HCEC 1CT (cell line): ENCODE data around the gene EFCAB6.

Source experiments
- DNase-seq: peaks from one replicate; pipeline ENCODE4 v3.0.0-alpha.2; 2017

EFCAB6 gene

DNA sequence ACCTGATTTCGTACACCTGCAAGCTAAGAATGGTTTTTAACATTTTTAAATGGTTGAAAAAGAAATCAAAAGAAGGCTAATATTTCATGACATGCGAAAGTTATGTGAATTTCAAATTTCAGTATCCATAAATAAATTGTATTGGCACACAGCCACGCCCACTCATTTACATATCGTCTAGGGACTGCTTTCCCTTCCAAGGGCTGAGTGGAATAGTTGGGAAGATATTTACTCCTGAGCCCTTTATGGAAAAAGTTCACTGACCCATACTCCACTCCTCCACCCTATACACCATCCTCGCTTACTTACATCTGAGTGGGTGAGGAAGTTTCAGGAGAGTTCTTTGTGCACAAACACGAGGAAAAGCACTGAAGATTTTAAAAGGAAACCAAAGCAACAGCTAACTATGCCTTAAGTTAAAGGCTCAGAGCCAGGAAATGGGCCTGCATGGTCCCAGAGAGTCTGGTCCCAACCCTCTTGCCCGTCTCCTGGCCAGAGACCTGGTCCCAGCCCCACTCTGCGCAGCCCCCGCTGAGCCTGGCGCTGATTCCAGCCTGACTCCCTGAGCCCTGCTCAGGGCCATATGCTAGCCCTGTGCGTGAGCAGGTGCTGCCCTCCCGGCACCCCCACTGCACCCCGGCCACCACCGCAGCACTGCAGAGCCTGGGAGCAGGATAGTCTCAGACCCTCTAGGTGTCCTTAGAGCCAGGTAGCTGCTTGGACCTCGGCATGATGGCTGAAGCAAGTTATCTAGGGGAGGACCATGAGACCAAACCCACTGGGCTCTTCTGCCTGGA, 69.8 kb downstream of the EFCAB6 start:
- no peak for DNase-seq

DNA sequence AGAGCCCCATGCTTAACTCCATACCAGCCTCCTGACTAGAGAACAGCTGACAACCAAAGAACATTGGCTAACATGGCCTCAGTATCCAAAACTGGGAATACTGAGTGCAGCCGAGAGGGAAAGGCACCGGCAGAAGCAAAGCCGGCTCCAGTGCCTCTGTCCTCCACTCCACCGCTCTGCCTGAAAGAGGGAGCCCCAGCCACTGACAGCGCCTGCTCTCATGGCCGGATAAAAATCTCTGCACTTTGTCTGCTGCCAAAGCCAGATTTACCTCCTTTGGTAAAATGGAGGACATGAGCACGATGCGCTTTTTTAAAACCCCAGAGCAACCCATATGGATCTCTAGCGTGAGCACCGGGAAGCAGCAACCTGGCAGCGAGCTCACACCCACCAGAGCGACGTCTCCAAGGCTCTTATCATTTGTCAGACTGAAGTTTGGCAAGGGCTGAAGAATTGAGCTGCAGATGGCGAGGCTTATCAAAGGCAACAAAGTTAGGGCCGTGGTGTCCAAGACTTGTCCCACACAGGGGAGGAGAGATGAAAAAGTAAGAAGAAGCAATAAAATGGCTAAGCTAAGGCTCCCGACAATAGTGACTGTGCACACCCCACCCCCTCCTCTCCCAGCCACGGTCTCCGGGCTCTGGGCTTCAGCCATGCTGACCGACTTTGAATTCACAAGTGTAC, 71.4 kb downstream of the EFCAB6 start:
- no peak for DNase-seq

DNA sequence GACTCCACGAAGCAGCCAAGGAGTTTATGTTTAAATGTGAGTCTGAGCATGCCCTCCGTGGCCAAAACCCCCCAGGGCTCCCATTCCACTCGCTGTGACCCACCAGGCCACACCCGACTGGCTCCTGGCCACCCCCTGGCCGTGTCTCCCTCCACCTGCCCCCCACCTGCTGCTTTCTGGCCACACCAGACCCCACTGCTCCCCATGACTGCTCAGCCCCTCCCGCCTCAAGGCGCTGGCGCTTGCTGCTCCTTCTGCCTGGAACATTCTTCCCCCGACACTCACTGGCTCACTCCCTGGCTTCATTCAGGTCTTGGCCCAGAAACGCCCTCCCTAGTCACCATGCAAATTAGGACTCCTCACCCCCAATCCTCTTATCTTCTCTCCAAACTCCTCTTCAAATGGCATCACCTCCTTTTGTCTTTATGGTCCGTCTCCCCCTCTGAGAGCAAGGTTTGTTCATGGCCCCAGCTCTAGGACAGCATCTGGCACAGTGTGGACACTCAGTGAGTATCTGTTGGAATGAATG, 72.2 kb downstream of the EFCAB6 start:
- DNase-seq: no peak

DNA sequence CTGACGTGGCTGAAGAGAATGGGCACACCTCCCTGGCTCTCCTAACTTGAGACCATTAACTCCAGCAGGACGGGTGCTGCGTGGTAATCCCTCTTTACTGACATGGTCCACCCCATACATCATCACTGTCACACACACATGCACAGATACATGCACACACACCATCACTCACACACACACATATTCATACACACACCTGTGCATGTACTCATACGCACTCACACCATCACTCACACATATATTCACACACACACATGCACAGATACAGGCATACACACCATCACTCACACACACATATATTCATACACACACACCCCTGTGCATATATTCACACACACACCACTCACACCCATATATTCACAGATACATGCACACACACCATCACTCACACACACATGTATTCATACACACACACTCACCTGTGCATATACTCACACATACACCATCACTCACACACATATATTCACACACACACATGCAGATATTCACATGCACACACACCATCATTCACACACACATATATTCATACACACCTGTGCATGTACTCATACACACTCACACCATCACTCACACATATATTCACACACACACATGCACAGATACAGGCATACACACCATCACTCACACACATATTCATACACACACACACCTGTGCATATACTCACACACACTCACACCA, 74.8 kb downstream of the EFCAB6 start:
- no peak for DNase-seq

DNA sequence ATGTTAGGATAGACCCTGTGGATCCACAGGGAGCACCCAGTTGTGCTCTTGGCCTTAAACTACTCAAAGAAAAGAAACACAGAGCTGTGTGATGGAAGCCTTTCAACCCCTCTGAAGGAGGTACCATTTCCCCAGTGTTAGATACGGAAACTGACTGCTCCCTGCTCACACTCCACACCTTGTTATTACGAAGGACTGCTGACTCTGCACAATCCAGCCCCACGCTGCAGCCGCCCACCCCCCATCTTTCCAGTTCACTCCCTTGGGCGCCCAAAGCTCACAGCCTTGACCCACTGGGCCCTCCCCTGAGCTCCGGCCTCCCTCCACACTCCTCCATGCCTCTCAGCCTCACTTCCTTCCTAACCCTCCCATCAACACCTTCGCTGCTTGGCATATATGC, 75.5 kb downstream of the EFCAB6 start:
- no peak for DNase-seq

DNA sequence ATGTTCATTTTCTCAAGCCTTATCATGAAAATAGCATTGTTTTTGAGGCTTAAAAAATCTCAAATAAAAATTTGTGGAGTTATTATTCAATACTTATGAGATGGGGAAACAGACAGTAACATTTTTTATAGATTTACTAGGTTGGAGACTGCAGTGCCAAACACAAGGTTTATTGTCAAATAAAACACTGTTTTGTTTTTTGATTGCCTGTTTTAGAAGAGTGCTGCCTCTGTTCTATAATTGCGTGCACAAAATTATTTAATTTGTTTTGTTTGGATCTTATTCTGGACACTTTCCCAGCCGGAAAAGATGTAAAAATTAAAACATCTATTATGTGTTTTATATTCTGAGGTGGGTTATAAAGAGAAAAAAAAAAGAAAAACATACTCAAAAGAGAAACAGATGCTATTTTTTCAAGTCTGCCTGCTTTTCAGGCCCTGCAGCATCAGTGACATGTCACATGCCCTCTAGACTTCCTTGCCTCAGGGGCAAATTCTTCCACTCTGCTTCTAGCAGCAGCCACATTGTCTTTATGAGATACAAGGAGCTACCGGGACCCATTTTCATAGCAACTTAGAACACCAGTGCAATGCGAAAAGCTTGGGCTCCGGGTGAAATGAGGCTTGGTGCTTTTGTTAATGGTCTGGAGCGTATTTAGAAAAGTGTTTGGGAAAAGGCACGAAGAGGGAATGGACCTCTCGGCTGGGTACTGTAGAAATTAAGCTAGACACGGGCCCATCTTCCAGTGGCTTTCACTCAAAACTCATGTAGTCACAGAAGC, 77.5 kb downstream of the EFCAB6 start:
- no peak for DNase-seq

DNA sequence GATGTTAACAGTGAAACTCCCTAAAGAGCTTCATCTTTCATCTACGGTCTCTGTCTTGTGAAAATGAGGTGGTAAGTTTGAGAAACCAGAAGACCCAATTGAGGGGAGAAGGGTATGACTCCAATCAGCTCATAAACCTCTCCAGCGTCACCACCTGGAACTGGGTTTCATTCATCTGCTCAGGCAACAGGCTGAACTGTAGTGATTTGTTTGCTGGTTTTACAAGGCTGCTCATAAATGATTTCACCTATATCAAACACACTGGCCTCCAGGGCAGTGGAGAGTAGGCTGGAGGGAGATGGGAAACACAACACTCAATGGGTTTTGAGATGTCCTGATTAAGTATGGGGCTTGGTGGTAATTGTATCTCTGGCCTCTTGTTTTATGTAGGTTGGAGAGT, 79.0 kb downstream of the EFCAB6 start:
- DNase-seq: no peak

DNA sequence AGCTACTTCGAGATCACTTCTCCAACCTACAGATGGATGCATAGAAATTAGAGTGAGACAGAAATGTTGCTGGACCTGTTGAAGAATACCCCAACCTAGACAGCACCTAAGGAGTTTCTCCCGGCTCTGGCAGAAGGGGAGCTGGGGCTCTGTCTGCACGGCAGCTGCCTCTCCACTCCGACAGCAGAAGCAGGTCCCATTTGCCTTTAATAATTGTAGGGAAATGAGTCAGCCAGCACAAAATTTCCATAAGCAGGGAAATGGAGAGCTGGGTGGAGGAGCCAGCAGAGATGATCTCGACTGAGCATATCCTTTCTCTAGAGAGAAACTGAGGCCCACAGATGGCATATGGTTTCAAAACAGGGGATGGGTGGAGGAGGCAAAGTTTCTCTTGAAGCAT, 80.1 kb downstream of the EFCAB6 start:
- no peak for DNase-seq

DNA sequence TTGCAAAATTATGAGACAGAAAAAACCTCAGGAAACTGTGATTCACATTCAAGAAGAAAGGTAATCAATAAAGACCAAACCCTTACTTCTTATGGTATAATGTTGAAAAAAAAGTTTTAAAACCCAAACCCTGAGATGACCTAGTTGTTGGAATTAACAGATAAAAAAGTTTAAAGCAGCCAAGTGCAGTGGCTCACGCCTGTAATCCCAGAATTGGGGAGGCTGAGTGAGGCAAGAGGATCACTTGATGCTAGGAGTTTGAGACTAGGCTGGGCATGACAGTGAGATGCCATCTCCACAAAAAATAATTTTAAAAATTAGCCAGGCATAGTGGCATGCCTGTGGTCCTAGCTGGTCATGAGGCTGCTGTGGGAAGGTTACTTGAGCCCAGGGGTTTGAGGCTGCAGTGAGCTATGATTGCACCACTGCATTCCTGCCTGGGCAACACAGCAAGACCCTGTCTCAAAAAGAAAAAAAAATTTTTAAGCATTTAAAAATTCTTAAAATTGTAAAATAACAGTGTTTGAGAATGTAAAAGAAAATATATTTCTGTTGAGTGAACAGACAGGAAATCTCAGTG, 85.1 kb downstream of the EFCAB6 start:
- no peak for DNase-seq

DNA sequence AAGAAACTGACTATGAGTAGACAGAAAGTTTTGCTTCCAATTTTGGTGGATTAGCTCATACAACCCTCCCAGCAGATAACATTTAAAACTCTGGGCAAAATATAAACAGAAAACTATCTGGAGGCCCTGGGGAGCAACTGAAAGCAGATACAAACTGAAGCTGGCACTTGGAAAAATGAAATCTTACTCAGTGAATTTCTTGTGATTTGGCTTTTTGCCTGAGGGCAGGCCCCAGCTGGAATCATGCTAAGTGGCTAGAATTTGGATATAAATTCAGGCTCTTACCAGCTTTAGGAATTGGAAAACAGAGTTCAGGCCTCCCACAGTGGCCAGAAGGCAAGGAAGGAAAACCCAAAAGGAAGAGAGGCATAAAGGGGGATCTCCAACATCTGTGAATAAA, 85.8 kb downstream of the EFCAB6 start:
- DNase-seq: no peak

DNA sequence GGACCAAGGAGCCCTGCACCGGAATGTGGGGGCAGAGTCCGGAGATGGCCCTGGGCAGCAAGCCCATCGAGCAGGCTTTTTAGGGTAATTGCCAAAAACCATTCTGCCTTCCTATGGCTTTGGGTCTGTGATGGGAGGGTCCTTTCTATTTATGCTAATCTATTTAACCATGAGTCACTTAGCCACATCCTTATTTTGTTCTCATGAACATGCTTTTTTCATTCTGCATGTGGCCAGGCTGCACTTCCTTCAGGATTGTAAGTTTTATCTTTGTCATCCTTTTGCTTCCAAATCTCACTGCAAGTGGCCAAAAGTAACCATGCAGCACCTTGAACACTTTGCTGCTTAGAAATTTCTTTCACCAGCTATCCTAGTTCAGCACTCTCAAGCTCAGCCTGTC, 88.3 kb downstream of the EFCAB6 start:
- no peak for DNase-seq

DNA sequence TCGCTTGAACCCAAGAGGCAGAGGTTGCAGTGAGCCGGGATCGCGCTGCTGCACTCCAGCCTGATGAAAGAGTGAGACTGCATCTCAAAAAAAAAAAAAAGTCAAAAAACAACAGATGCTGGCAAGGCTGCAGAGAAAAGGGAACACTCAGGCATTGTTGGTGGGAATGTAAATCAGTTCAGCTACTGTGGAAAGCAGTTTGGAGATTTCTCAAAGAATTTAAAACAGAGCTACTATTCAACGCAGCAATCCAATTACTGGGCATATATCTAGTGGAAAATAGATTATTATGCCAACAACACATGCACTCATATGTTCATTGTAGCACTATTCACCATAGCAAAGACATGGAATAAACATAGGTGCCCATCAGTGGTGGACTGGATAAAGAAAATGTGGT, 89.7 kb downstream of the EFCAB6 start:
- DNase-seq: no peak

DNA sequence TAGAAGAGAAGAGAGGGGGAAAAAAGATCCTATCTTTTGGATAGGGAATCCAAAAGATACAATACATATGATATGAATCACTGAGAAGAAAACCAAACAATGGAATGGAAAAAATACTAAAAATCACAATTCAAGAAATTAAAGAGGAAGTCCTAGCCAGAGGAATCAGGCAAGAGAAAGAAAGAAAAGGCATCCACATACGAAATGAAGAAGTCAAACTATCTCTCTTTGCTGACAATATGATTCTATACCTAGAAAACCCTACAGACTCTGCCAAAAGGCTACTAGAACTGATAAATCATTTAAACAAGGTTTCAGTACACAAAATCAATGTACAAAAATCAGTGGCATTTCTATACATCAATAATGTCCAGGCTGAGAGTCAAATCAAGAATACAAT, 91.4 kb downstream of the EFCAB6 start:
- no peak for DNase-seq

DNA sequence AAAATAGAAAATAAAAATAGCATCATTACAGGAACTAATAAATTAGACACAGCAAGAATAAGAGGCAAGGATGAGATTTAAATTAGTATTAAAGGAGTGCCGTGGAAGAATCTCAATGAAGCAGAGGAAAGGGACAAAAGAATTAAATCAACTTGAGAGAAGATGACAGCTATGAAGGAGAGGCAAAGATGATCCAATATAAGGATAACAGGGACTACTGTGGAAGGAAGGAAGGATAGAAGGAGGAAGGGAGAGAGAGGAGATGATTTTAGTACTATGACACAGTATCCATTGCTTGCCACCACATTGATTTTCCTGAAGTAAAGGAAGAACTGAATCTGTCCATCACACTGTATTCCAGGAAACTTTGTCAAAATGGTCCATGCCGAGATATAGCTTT, 98.0 kb downstream of the EFCAB6 start:
- no peak for DNase-seq

DNA sequence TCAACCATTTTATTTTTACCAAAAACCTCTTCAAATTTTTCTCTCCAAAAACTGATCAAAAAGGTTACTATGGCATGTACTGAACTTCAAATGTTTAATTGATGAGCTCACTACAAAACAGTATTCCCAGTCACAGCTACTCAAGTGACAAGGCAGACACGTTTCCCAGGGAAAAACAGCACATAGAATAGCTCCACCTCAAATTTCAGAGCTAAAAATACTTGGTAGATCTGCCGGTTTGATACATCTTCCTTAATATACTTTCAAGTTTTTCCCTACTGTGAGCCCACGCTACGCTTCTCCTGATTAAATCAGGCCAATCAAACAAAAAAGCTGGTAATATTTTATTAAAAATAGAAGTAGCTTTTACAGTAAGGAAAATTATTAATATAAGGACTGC, 100.4 kb downstream of the EFCAB6 start:
- no peak for DNase-seq

DNA sequence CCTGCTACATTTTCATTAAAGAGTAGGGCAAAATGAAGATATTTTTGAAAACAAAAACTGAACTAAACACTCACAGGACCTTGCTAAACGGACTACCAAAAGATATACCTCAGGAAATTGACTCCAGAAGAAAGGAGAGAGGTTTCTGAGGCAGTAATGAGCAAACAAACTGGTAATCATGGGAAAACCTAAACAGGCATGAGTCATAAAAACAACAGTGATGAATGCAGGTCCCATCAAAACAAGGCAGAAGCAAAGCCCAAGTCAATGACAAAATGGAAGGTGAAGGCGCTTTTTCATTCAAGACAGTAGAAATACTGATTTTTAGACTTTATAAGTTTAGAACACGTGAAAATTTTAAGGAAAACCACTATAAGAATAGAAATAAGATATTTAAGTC, 104.5 kb downstream of the EFCAB6 start:
- DNase-seq: no peak

DNA sequence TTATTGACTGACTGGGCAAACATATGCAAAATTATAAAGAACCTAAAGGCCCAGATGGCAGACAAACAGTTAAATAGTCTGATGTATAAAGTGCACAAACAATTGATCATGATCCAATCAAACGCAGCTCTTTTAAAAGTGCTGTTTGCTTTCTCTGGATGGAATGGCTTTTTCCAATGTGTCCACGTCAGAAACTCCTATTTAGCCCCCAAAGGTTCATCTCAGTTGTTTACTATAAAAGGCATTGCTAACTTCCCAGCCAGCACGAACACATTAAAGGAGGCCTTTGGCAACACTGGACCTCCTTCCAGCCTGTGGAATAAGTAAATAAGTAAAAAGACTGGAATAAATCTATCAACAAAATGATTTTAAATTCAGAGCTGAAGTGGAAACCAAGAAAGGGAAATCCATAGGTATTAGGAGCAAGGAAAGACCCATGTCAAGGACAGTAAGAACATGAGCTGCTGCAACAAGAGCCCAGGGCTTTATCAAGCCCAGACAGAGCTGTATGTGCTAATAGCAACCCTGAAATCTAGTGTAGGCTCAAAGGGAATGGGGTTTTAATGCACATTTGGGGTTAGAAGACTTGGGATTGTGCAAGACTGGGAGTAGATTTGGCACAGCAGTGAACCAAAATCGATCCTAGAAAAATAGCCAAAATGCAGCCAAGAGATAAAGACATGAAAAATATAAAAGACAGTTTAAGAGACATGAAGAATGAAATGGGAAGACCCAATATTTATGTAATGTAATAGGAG, 105.4 kb downstream of the EFCAB6 start:
- no peak for DNase-seq

DNA sequence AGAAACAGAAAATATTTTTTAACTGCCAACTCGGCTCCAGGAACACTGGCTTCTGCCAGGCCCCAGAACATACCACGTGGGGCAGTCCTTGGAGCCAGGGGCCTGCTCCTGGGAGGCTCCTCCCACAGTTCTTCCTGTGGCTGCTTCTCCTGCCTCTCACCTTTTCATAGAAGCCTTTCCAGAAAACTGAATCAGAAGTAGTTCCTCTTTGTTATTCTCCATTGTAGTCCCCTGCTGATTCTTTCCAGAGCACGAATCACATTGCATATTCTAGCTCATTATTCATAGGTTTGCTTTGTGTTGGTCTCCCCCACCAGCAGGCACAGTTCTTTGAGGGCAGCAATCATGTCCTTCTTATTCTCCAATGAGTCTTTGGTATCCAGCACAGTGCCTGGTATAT, 106.0 kb downstream of the EFCAB6 start:
- DNase-seq: no peak

DNA sequence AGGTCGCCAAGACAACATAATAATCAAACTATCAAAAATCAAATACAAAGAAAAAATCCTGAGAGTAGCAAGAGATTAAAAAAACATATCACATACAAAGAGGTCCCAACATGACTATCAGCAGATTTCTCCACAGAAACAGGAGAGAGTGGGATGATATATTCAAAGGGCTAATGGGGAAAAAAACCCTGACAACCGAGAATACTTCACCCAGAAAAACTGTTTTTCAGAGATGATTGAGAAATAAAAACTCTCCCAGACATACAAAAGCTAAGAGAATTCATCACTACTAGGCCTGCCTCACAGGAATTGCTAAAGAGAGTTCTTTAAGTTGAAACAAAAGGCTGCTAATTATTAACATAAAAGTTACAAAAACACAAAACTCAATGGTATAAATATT, 108.1 kb downstream of the EFCAB6 start:
- no peak for DNase-seq

DNA sequence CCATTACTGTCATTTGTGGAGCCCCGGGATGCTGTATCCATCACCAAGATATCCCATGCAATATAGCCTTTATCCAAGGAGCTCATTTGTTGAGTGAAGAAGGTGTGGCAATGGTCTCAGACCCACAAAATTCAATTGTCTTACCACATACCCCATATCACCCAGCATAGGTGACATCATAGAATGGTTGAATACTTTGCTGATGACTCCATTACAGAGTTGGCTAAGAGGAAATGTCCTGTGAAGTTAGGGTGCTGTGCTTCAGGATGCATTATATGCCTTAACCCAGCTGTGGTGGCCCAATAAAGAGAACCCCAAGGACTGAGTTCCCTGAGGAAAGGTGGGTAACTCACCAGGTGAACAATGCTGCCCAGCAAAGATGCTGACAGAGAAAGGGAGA, 113.7 kb downstream of the EFCAB6 start:
- DNase-seq: no peak

DNA sequence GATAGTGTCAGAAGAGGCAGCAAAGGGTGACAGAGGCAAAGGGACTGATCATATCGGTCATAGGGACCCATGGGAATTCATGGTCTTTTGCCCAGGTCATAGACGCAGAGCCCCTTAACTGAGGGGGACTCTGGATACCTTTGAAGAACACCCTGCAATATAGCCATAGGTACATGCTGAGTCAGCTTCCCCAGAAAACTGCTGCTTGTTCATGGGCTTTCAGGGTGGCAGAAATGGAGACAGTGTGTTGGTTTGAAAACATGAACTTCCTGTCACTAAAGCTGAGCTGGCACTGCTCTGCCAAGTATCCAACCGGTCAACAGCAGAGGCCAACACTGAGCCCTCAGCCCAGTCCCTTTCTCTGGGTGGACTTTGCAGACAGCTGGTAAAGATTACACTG, 114.2 kb downstream of the EFCAB6 start:
- DNase-seq: no peak

DNA sequence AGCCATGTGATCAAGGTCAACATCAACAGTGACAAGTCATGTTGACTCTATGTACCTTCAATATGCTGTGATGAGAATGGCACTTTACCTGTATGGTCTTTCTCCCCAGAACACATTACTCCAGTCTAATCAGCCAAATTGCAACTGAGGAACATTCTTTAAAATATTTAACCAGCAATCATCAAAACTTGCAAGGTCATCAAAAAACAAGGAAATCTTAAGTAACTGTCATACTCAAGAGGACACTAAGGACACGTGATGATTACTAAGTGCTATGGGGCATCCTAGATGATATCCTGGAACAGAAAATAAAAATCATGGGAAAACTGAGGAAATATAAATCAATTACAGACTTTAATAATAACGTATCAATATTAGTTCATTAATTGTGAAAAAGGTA, 118.9 kb downstream of the EFCAB6 start:
- no peak for DNase-seq
